ENCODE results near the gene CCDC74A.
"Not testable (repeated sequence)": the region's sequence is repeated elsewhere in the genome, so short reads cannot be mapped to it uniquely, and the experiment has no call there.

DNA sequence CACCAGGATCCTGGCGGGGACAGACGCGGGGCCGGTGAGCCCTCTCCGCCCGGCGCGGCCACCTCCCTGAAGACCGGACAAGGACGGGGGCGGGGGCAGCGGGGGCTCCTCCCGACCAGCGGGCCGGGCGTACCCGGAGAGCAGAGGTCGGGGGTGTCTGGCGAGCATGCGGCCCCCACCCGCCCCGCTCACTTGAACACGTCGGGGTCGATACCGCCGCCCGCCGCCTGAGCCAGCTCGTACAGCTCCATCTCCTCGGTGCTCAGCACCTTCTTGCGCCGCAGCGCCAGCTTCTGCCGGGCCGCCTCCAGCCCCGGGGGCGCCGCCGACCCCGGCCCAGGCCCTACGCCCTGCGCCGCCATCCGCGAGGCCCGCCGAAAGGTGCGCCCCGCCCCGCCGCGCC lies 35.7 kb upstream of the CCDC74A start, which contains the start of gene MZT2A:
- not testable (repeated sequence) for TF ChIP-seq CTCF (conservative IDR thresholded peaks at IDR 0.05; ENCODE audit: low read depth, low read length); EZH2 (IDR thresholded peaks at IDR 0.05; ENCODE audit: borderline replicate concordance, low read depth, low read length, poor library complexity, severe bottlenecking)
